Caco-2 (cell line): ENCODE data around the gene ADGRD1. TPM values are rescaled to one million over a fixed set of nuclear protein-coding genes. Genes with fewer than 3 reads are reported as not detected.
"Not testable (repeated sequence)": the region's sequence is repeated elsewhere in the genome, so short reads cannot be mapped to it uniquely, and the experiment has no call there.

Experiments
- BruUV-seq: library from RNA; stranded (reverse); fragments of 400-500 nt; replicated peaks from 2 replicates; lab custom pipeline; 2021; lab: Mats Ljungman, UMichigan
- CTCF ChIA-PET: fragments of 300-600 bp; sonication (Branson Sonifier 250); formaldehyde crosslinking; loops from one replicate; lab custom pipeline; 2022; ENCODE audit warnings: antibody characterized with exemption; lab: Charles Lee
- POLR2A ChIA-PET: fragments of 300-600 bp; sonication (Branson Sonifier 250); formaldehyde crosslinking; loops from one replicate; lab custom pipeline; 2022; ENCODE audit warnings: antibody characterized with exemption; lab: Charles Lee
- DNase-seq, 2 experiments: peaks; one replicate each; pipeline versions ENCODE4 v3.0.0 to v3.0.0-alpha.2; 2020 to 2022
- H3K27me3 ChIP-seq: replicated peaks from 2 replicates; pipeline ENCODE4 v1.6.0; 2011; ENCODE audit warnings: low read length; ENCODE audit not compliant: control insufficient read depth, insufficient read depth
- H3K36me3 ChIP-seq: 2 replicates; pipeline ENCODE4 v1.5.1; 2011; ENCODE audit warnings: low read length; ENCODE audit not compliant: control insufficient read depth, insufficient read depth
- H3K4me1 ChIP-seq: fragments of 250-450 bp; sonication (Bioruptor Pico); 2 replicates; pipeline ENCODE4 v1.5.1; 2020; ENCODE audit warnings: mild to moderate bottlenecking
- H3K4me3 ChIP-seq: 2 replicates; pipeline ENCODE4 v1.5.1; 2011; ENCODE audit warnings: low read depth, mild to moderate bottlenecking, control low read depth, low read length
- H3K9me3 ChIP-seq: fragments of 250-450 bp; sonication (Bioruptor Pico); 2 replicates; pipeline ENCODE4 v1.5.1; 2020; ENCODE audit warnings: mild to moderate bottlenecking, moderate library complexity
- H3K27ac Mint-ChIP-seq: one replicate; pipeline ENCODE4 v1.8.0; 2022; ENCODE audit warnings: mixed read lengths; ENCODE audit not compliant: unreplicated experiment
- H3K27me3 Mint-ChIP-seq: one replicate; pipeline ENCODE4 v1.8.0; 2022; ENCODE audit warnings: mixed read lengths; ENCODE audit not compliant: insufficient read depth, unreplicated experiment
- H3K36me3 Mint-ChIP-seq: one replicate; pipeline ENCODE4 v1.8.0; 2022; ENCODE audit warnings: mild to moderate bottlenecking, mixed read lengths; ENCODE audit not compliant: insufficient read depth, unreplicated experiment
- H3K4me1 Mint-ChIP-seq: one replicate; pipeline ENCODE4 v1.8.0; 2022; ENCODE audit warnings: low read depth, mixed read lengths; ENCODE audit not compliant: unreplicated experiment
- H3K4me3 Mint-ChIP-seq: one replicate; pipeline ENCODE4 v1.8.0; 2022; ENCODE audit warnings: mild to moderate bottlenecking, moderate library complexity, mixed read lengths; ENCODE audit not compliant: unreplicated experiment
- H3K9me3 Mint-ChIP-seq: one replicate; pipeline ENCODE4 v1.8.0; 2022; ENCODE audit warnings: mixed read lengths; ENCODE audit not compliant: unreplicated experiment
- intact Hi-C: fragments of 100-400 bp; cut with micrococcal nuclease; formaldehyde crosslinking; loops from one replicate; pipeline ENCODE4 v1.10.0; 2022; ENCODE audit not compliant: unreplicated experiment
- total RNA-seq: library from RNA; stranded (reverse); gene quantifications from 2 replicates; pipeline ENCODE4 v1.2.3, GENCODE V29; 2022
- TF ChIP-seq, protein P1 (sequence below), 2 experiments: fragments of 200-600 bp in 1 of 2; IDR thresholded peaks; 1 replicate in 1 of 2; 2 replicates in 1 of 2; pipeline versions ENCODE4 v1.5.1 to v1.8.0; 2011 to 2022; ENCODE audit warnings: antibody characterized with exemption in 1 of 2, control low read depth in 1 of 2, inconsistent platforms in 1 of 2, low read depth in 1 of 2, low read length in 1 of 2, mild to moderate bottlenecking in 1 of 2, moderate library complexity in 1 of 2; ENCODE audit not compliant: insufficient read depth in 1 of 2, severe bottlenecking in 1 of 2, unreplicated experiment in 1 of 2

The ADGRD1 gene
- total RNA-seq, 1 experiment from 2014 or later = 3.6 TPM

GRCh38 chr12:131066886-131067490, 113.3 kb downstream of the ADGRD1 start:
- Histone ChIP-seq H3K9me3 (no peaks in the 10 kb centered on the region), H3K36me3 (no peaks in the 10 kb centered on the region), H3K4me1 (no peaks in the 10 kb centered on the region), H3K27me3 (no peaks in the 10 kb centered on the region), H3K4me3 (no peak overlapping the region)
- POLR2A ChIA-PET = no interaction called here
- Mint-ChIP-seq H3K4me3 (no peak overlapping the region), H3K27me3 (peaks cover 6% of the 10 kb centered on the region), H3K9me3 (peaks cover 9% of the 10 kb centered on the region), H3K4me1 (no peaks in the 10 kb centered on the region), H3K36me3 (no peaks in the 10 kb centered on the region), H3K27ac (no peak overlapping the region)
- no TSS peak for BruUV-seq
- TF ChIP-seq, protein P1, sequence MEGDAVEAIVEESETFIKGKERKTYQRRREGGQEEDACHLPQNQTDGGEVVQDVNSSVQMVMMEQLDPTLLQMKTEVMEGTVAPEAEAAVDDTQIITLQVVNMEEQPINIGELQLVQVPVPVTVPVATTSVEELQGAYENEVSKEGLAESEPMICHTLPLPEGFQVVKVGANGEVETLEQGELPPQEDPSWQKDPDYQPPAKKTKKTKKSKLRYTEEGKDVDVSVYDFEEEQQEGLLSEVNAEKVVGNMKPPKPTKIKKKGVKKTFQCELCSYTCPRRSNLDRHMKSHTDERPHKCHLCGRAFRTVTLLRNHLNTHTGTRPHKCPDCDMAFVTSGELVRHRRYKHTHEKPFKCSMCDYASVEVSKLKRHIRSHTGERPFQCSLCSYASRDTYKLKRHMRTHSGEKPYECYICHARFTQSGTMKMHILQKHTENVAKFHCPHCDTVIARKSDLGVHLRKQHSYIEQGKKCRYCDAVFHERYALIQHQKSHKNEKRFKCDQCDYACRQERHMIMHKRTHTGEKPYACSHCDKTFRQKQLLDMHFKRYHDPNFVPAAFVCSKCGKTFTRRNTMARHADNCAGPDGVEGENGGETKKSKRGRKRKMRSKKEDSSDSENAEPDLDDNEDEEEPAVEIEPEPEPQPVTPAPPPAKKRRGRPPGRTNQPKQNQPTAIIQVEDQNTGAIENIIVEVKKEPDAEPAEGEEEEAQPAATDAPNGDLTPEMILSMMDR (IDR thresholded peaks at IDR 0.05; ENCODE audit: insufficient read depth in 1 of 2, low read depth in 1 of 2, low read length in 1 of 2, severe bottlenecking in 1 of 2, unreplicated experiment in 1 of 2) = no peak
- CTCF ChIA-PET = no interaction called here
- no peak for DNase-seq
- intact Hi-C loops = no loop called here

GRCh38 chr12:131067981-131068851, 114.5 kb downstream of the ADGRD1 start:
- Mint-ChIP-seq H3K4me3 (no peak overlapping the region), H3K9me3 (peaks cover 9% of the 10 kb centered on the region), H3K36me3 (no peaks in the 10 kb centered on the region), H3K27ac (no peak overlapping the region), H3K27me3 (peaks cover 6% of the 10 kb centered on the region), H3K4me1 (no peaks in the 10 kb centered on the region)
- Histone ChIP-seq H3K4me3 (no peak overlapping the region), H3K4me1 (no peaks in the 10 kb centered on the region), H3K27me3 (no peaks in the 10 kb centered on the region), H3K36me3 (no peaks in the 10 kb centered on the region), H3K9me3 (no peaks in the 10 kb centered on the region)
- DNase-seq = no peak
- BruUV-seq = no TSS peak
- intact Hi-C loops = no loop called here
- ChIA-PET CTCF (no interaction called here), POLR2A (no interaction called here)
- TF ChIP-seq, protein P1 (IDR thresholded peaks at IDR 0.05; ENCODE audit: insufficient read depth in 1 of 2, low read depth in 1 of 2, low read length in 1 of 2, severe bottlenecking in 1 of 2, unreplicated experiment in 1 of 2) = no peak

DNA sequence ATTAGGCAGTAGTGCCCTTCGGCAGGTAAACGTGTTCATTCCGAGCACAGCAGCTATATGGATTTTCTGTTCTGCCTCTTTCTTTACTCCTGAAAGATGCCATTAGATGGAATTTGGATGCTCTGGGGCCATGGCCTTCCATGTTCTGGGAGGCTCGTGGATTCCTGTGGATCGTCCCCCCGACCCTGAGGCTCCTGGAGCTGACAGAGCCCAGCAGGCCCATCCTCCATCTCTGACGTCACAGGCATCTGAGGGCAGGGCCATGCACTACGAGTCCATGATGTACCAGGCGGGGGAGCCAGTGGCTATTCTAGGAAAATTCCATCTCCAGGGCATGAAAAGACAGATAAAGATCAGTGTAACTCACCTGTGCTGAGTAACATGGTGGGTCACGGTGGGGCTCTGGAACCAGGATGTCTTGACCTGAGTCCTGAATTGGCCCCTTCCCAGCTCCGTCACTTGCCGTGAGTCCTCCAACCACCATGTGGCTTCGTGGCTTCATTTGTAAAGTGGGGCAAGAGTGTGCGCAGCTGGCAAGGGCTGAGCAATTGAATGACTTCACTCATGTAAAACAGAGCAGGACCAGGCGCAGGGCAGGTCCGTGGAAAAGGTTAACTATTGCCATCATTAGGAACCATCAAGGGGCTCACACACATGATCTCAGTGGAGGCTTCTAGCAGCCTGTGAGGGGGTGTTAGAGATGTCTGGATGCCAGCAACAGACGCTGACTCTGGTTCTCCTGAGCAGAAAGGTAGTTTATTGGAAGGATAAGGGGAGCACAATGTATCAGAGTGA, 115.4 kb downstream of the ADGRD1 start:
- H3K9me3 Mint-ChIP-seq, H3K27me3 Mint-ChIP-seq, H3K4me1 Mint-ChIP-seq, H3K4me3 ChIP-seq, H3K27me3 ChIP-seq, H3K4me3 Mint-ChIP-seq, H3K36me3 ChIP-seq, intact Hi-C loops, CTCF ChIA-PET, BruUV-seq, H3K36me3 Mint-ChIP-seq, H3K27ac Mint-ChIP-seq, DNase-seq, H3K9me3 ChIP-seq, POLR2A ChIA-PET, H3K4me1 ChIP-seq: not testable (repeated sequence)

GRCh38 chr12:131070136-131070535, 116.4 kb downstream of the ADGRD1 start:
- DNase-seq, H3K4me3 ChIP-seq, H3K27me3 ChIP-seq, H3K4me1 Mint-ChIP-seq, H3K27me3 Mint-ChIP-seq, H3K36me3 ChIP-seq, CTCF ChIA-PET, H3K9me3 ChIP-seq, H3K36me3 Mint-ChIP-seq, H3K9me3 Mint-ChIP-seq, H3K27ac Mint-ChIP-seq, POLR2A ChIA-PET, H3K4me1 ChIP-seq, H3K4me3 Mint-ChIP-seq, BruUV-seq, intact Hi-C loops: not testable (repeated sequence)

GRCh38 chr12:131070668-131071067, 117.0 kb downstream of the ADGRD1 start:
- intact Hi-C loops, H3K4me3 ChIP-seq, H3K9me3 Mint-ChIP-seq, H3K27ac Mint-ChIP-seq, H3K4me3 Mint-ChIP-seq, H3K4me1 Mint-ChIP-seq, DNase-seq, CTCF ChIA-PET, BruUV-seq, POLR2A ChIA-PET, H3K27me3 ChIP-seq, H3K27me3 Mint-ChIP-seq, H3K36me3 Mint-ChIP-seq, H3K9me3 ChIP-seq, H3K36me3 ChIP-seq, H3K4me1 ChIP-seq: not testable (repeated sequence)
